Activated T-cell treated with anti-CD3 and anti-CD28 coated beads, Interleukin-2, amount 50 U/mL, for 24 hours (primary cell): ENCODE data around the gene GRM7.

Experiments used
- DNase-seq: peaks from one replicate; pipeline ENCODE4 v3.0.0-alpha.2; 2020
- H3K27ac Mint-ChIP-seq: 2 replicates; pipeline ENCODE4 v1.8.0; 2020; ENCODE audit warnings: mild to moderate bottlenecking, mixed read lengths
- H3K27me3 Mint-ChIP-seq: 2 replicates; pipeline ENCODE4 v1.8.0; 2020; ENCODE audit warnings: mixed read lengths
- H3K36me3 Mint-ChIP-seq: 2 replicates; pipeline ENCODE4 v1.8.0; 2020; ENCODE audit warnings: low read depth, mixed read lengths
- H3K4me1 Mint-ChIP-seq: 2 replicates; pipeline ENCODE4 v1.8.0; 2020; ENCODE audit warnings: low read depth, mixed read lengths
- H3K4me3 Mint-ChIP-seq: 2 replicates; pipeline ENCODE4 v1.8.0; 2020; ENCODE audit warnings: mild to moderate bottlenecking, moderate library complexity, mixed read lengths
- H3K9me3 Mint-ChIP-seq: 2 replicates; pipeline ENCODE4 v1.8.0; 2020; ENCODE audit warnings: mixed read lengths

The GRM7 gene

DNA sequence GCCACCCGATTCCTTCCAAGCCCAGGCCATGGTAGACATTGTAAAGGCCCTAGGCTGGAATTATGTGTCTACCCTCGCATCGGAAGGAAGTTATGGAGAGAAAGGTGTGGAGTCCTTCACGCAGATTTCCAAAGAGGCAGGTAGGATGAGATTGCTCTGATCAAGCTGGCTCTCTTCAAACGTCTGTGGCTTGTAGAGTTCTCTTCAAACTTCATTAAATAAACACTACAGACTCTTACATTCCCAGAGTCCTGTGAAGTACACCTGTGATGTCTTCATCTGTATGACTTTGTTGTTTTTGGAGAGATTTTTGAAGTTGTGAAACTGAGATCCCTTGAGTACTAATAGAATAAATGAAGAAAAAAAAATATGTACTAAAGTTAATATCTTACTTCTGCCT is 285.6 kb downstream of the GRM7 start:
- H3K36me3 Mint-ChIP-seq: no peaks in the 10 kb centered on the region
- H3K9me3 Mint-ChIP-seq: peaks cover 3% of the 10 kb centered on the region

GRCh38 chr3:7158516-7158915 is 297.6 kb downstream of the GRM7 start:
- Mint-ChIP-seq H3K27me3 (no peaks in the 10 kb centered on the region), H3K27ac (no peak overlapping the region), H3K4me1 (no peaks in the 10 kb centered on the region), H3K9me3 (peaks cover 5% of the 10 kb centered on the region), H3K36me3 (no peaks in the 10 kb centered on the region), H3K4me3 (no peak overlapping the region)
- DNase-seq: no peak

More for the DNA sequence above, 285.6 kb downstream of the GRM7 start:
- DNase-seq: no peak
- H3K27me3 Mint-ChIP-seq: no peaks in the 10 kb centered on the region
- H3K4me1 Mint-ChIP-seq: no peaks in the 10 kb centered on the region
- no peak overlapping the region for H3K4me3 Mint-ChIP-seq
- H3K27ac Mint-ChIP-seq: no peak overlapping the region

- H3K4me3 Mint-ChIP-seq: no peak overlapping the region
- H3K27ac Mint-ChIP-seq: no peak overlapping the region
- H3K4me1 Mint-ChIP-seq: no peaks in the 10 kb centered on the region
- no peaks in the 10 kb centered on the region for H3K36me3 Mint-ChIP-seq
- H3K27me3 Mint-ChIP-seq: no peaks in the 10 kb centered on the region
- no peak for DNase-seq
- peaks cover 5% of the 10 kb centered on the region for H3K9me3 Mint-ChIP-seq
These were observed 299.8 kb downstream of the GRM7 start for GRCh38 chr3:7160689-7161088.

- Mint-ChIP-seq H3K27me3 (no peaks in the 10 kb centered on the region), H3K9me3 (peaks cover 2% of the 10 kb centered on the region), H3K36me3 (no peaks in the 10 kb centered on the region), H3K4me3 (no peak overlapping the region), H3K27ac (no peak overlapping the region), H3K4me1 (no peaks in the 10 kb centered on the region)
- DNase-seq: no peak
These were observed 305.5 kb downstream of the GRM7 start for GRCh38 chr3:7166460-7166859.

- H3K4me1 Mint-ChIP-seq: no peaks in the 10 kb centered on the region
- no peaks in the 10 kb centered on the region for H3K27me3 Mint-ChIP-seq
- H3K4me3 Mint-ChIP-seq: no peak overlapping the region
- no peak for DNase-seq
- H3K36me3 Mint-ChIP-seq: no peaks in the 10 kb centered on the region
- no peak overlapping the region for H3K27ac Mint-ChIP-seq
- H3K9me3 Mint-ChIP-seq: no peaks in the 10 kb centered on the region
These were observed 310.6 kb downstream of the GRM7 start for GRCh38 chr3:7171493-7171892.

- no peak overlapping the region for H3K4me3 Mint-ChIP-seq
- no peaks in the 10 kb centered on the region for H3K4me1 Mint-ChIP-seq
These were observed 312.1 kb downstream of the GRM7 start for GRCh38 chr3:7172996-7173395.

DNA sequence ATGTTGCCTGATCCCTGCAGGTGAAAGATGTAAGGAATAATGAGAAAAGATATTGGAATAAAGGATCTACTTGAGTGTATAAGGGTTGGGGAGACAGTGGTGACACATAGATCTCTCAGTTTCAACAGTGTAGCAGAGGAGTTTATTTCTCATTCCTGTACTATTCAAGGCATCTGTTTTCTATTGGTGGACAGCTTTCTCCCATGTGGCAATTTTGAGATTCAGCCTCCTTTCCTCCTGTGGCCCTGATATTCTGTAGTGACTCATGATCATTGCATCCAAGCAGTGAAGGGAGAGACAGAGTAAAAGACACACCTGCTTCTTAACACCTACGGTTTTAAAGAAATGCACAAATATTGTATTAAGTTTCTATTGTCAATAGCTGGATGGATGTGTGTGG is 327.6 kb downstream of the GRM7 start:
- Mint-ChIP-seq H3K9me3 (no peaks in the 10 kb centered on the region), H3K36me3 (no peaks in the 10 kb centered on the region), H3K27me3 (no peaks in the 10 kb centered on the region), H3K27ac (no peak overlapping the region), H3K4me3 (no peak overlapping the region), H3K4me1 (no peaks in the 10 kb centered on the region)
- DNase-seq: no peak

More at GRCh38 chr3:7172996-7173395, 312.1 kb downstream of the GRM7 start:
- H3K36me3 Mint-ChIP-seq: no peaks in the 10 kb centered on the region
- no peak overlapping the region for H3K27ac Mint-ChIP-seq
- no peaks in the 10 kb centered on the region for H3K27me3 Mint-ChIP-seq
- no peak for DNase-seq
- H3K9me3 Mint-ChIP-seq: no peaks in the 10 kb centered on the region

DNA sequence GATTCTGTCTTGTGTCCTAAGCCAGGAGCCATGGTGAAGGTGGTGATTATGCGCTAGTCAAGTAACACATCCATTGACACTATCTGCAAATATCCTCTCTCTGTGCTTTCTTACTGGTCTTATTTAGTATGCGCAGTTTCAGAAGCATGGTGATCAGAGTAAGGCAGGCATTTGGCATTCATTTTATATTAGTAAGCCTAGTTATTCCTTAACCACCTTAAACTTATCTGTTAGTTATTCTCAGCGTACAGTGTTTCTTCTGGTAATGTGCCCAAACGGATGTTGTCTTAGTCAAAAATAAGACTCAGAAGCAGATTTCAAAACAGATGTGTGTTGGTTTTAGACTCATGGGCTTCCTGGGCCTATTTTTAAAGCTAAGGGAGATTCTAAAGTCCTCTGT is 329.2 kb downstream of the GRM7 start:
- Mint-ChIP-seq H3K4me3 (no peak overlapping the region), H3K4me1 (no peaks in the 10 kb centered on the region), H3K27me3 (no peaks in the 10 kb centered on the region), H3K27ac (no peak overlapping the region), H3K9me3 (no peaks in the 10 kb centered on the region), H3K36me3 (no peaks in the 10 kb centered on the region)
- no peak for DNase-seq

DNA sequence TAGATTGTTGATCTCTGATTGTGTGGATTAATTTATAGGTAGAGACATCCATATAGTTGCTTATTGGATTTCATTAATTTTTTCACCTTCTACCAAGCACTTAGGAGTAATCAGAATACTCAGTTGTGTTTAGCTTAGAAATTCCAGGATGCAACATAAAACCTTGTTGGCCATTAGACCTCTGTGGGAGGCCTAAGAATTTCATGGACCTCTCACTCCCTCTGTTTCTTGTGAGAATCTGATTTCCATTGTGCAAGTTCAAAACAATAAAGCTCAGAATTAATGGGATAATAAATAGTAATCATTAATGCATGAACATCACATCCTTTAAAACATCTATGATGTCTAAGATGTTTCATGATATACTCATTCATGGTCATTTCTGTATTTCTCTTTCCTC is 332.4 kb downstream of the GRM7 start:
- Mint-ChIP-seq H3K27ac (no peak overlapping the region), H3K27me3 (no peaks in the 10 kb centered on the region), H3K9me3 (no peaks in the 10 kb centered on the region), H3K4me1 (no peaks in the 10 kb centered on the region), H3K36me3 (no peaks in the 10 kb centered on the region), H3K4me3 (no peak overlapping the region)
- DNase-seq: no peak

GRCh38 chr3:7194071-7194835 is 333.3 kb downstream of the GRM7 start:
- Mint-ChIP-seq H3K36me3 (no peaks in the 10 kb centered on the region), H3K4me1 (no peaks in the 10 kb centered on the region), H3K27me3 (no peaks in the 10 kb centered on the region), H3K27ac (no peak overlapping the region), H3K9me3 (no peaks in the 10 kb centered on the region), H3K4me3 (no peak overlapping the region)
- no peak for DNase-seq

DNA sequence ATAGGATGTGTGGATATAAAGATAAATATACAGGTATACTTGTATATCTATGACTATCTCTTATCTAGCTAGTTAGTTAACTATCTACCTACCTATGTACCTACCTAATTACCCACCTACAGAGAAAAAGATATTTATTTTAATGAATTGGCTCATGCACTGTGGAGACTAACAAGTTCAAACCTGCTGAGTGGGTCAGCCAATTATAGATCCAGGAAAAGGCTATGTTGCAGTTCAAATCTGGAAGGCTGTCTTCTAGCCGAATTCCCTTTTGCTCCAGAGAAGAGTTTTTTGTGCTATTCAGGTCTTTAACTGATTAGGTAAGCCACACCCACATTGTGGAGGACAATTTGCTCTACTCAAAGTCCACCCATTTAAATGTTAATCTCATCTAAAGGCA is 335.0 kb downstream of the GRM7 start:
- H3K27me3 Mint-ChIP-seq: no peaks in the 10 kb centered on the region
- H3K9me3 Mint-ChIP-seq: no peaks in the 10 kb centered on the region
- no peaks in the 10 kb centered on the region for H3K4me1 Mint-ChIP-seq
- no peaks in the 10 kb centered on the region for H3K36me3 Mint-ChIP-seq
- H3K4me3 Mint-ChIP-seq: no peak overlapping the region
- H3K27ac Mint-ChIP-seq: no peak overlapping the region
- DNase-seq: no peak

DNA sequence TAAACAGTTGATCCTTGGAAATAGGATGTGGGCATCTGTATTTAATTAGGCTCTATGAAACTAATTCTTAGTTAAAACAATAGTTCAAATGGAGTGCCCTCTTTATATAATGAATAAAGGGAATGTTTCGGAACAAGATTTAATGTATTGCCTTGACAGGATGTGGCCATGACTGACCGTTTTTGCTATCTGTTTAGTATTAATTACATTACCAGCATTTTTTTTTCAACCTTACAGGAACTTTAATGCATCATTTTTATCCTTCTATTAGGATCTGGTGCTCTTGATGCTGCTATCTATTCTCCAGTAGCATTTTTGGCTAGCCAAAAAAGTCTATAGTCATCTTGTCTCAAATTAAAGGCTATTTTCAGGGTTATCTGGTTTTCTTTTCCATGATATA is 340.9 kb downstream of the GRM7 start:
- Mint-ChIP-seq H3K4me1 (peaks cover 1% of the 10 kb centered on the region), H3K4me3 (no peak overlapping the region), H3K9me3 (peaks cover 2% of the 10 kb centered on the region), H3K27ac (no peak overlapping the region), H3K27me3 (no peaks in the 10 kb centered on the region), H3K36me3 (no peaks in the 10 kb centered on the region)
- DNase-seq: no peak

DNA sequence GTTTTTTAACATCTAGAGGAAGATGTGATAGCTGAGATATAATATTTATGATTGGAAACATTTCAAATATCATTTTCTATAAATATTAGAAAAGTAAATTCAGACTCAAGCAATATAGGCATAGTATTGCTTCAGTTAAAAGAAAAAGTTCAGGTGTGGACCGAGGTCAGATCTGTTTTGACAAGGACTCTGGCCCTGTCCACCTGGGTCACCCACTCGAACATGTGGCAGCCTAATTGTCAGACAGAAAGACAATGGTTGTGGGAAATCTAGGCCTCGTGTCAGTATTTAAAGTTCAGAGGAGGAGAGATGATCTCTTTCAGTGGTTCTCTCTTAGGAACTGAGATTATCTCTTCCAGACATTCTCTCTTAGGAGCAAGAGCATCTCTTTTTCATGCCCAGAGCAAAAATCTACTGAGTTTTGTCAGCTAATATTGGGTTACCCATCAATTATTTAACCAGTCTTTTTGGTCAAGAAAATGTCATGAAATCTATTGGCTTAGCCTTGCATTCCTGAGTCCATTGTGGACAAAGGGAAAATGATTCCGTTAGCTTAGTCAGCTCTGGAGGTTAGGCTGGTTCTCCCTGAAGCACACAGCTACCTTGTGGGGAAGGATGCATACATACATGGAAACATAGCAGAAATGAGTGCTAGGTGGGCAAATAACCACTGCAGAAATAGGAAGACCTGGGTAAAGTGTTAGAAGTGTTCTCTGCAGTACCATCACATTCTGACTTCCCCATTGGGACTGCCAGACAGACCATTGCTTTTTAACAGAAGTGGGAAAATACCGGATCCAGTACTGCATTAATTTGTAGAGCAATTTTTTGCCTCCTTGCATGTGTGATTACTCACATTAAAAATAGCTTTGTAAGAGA is 343.3 kb downstream of the GRM7 start:
- H3K36me3 Mint-ChIP-seq: no peaks in the 10 kb centered on the region
- H3K27ac Mint-ChIP-seq: no peak overlapping the region
- peaks cover 5% of the 10 kb centered on the region for H3K4me1 Mint-ChIP-seq

GRCh38 chr3:7204848-7205156 is 343.9 kb downstream of the GRM7 start:
- no peaks in the 10 kb centered on the region for H3K27me3 Mint-ChIP-seq
- H3K36me3 Mint-ChIP-seq: no peaks in the 10 kb centered on the region
- peaks cover 8% of the 10 kb centered on the region for H3K4me1 Mint-ChIP-seq
- no peak overlapping the region for H3K27ac Mint-ChIP-seq
- H3K4me3 Mint-ChIP-seq: no peak overlapping the region
- H3K9me3 Mint-ChIP-seq: peaks cover 4% of the 10 kb centered on the region
- no peak for DNase-seq

More for the DNA sequence above, 343.3 kb downstream of the GRM7 start:
- no peaks in the 10 kb centered on the region for H3K27me3 Mint-ChIP-seq
- peaks cover 2% of the 10 kb centered on the region for H3K9me3 Mint-ChIP-seq
- no peak overlapping the region for H3K4me3 Mint-ChIP-seq
- no peak for DNase-seq

DNA sequence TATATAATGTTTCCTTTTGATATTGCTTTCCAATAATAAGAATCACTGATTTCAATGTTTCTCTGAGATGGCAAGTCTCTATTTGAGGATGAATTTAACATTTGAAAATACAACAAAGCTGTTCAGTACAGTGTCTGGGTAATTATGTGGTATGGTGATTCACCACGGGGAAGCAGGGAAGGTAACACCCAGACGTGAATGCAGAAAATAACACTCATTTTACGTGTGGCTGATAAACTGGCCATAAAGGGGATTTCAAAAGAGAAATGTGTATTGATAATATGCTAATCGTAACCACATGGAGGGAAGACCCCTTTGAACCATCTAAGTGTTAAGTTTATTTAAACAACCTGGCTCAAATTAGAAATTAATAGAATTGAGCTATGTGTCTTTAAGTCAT is 344.6 kb downstream of the GRM7 start:
- peaks cover 8% of the 10 kb centered on the region for H3K4me1 Mint-ChIP-seq
- H3K27ac Mint-ChIP-seq: no peak overlapping the region
- no peaks in the 10 kb centered on the region for H3K36me3 Mint-ChIP-seq
- DNase-seq: no peak
- no peak overlapping the region for H3K4me3 Mint-ChIP-seq
- H3K9me3 Mint-ChIP-seq: peaks cover 4% of the 10 kb centered on the region
- H3K27me3 Mint-ChIP-seq: no peaks in the 10 kb centered on the region
